Activated CD4-positive, alpha-beta T cell treated with anti-CD3 and anti-CD28 coated beads, Interleukin-2, amount 50 U/mL, for 16 hours (primary cell): ENCODE measurements around the gene SIRPA.

Source experiments
- DNase-seq: peaks from one replicate; pipeline ENCODE4 v3.0.0-alpha.2; 2020

The SIRPA gene

GRCh38 chr20:1894951-1895673 lies at the start of gene SIRPA:
SIRPA (plus strand) TSS chr20:1895407; CDS start chr20:1895448, 41 bp downstream.
- no peak for DNase-seq

- DNase-seq, result no peak
Measured at GRCh38 chr20:1845701-1846100, 49.5 kb upstream of the SIRPA start.

- DNase-seq, result no peak
Measured at GRCh38 chr20:1846341-1846740, 48.9 kb upstream of the SIRPA start.

GRCh38 chr20:1846876-1847275 lies 48.3 kb upstream of the SIRPA start:
- no peak for DNase-seq

GRCh38 chr20:1847780-1848179 lies 47.4 kb upstream of the SIRPA start:
- no peak for DNase-seq

- no peak for DNase-seq
Measured at GRCh38 chr20:1848373-1848772, 46.8 kb upstream of the SIRPA start.

GRCh38 chr20:1851396-1851795 lies 43.8 kb upstream of the SIRPA start:
- no peak for DNase-seq

- DNase-seq, result no peak
Measured at GRCh38 chr20:1853473-1853872, 41.7 kb upstream of the SIRPA start.

- no peak for DNase-seq
Measured at GRCh38 chr20:1854246-1854645, 41.0 kb upstream of the SIRPA start.

GRCh38 chr20:1855109-1855508 lies 40.1 kb upstream of the SIRPA start:
- no peak for DNase-seq

GRCh38 chr20:1855690-1856089 lies 39.5 kb upstream of the SIRPA start:
- no peak for DNase-seq

- no peak for DNase-seq
Measured at GRCh38 chr20:1856424-1856823, 38.8 kb upstream of the SIRPA start.

GRCh38 chr20:1857466-1857865 lies 37.7 kb upstream of the SIRPA start:
- DNase-seq, result no peak

- DNase-seq, result no peak
Measured at GRCh38 chr20:1858871-1859270, 36.3 kb upstream of the SIRPA start.

- no peak for DNase-seq
Measured at GRCh38 chr20:1860446-1860845, 34.8 kb upstream of the SIRPA start.

GRCh38 chr20:1861347-1861976 lies 33.7 kb upstream of the SIRPA start:
- DNase-seq, result no peak

GRCh38 chr20:1861996-1862662 lies 33.1 kb upstream of the SIRPA start:
- no peak for DNase-seq

GRCh38 chr20:1862663-1863053 lies 32.5 kb upstream of the SIRPA start:
- DNase-seq, result no peak

- DNase-seq, result no peak
Measured at GRCh38 chr20:1863296-1863695, 31.9 kb upstream of the SIRPA start.

GRCh38 chr20:1866834-1867233 lies 28.4 kb upstream of the SIRPA start:
- DNase-seq, result no peak

- no peak for DNase-seq
Measured at GRCh38 chr20:1867495-1868260, 27.5 kb upstream of the SIRPA start.

- no peak for DNase-seq
Measured at GRCh38 chr20:1868856-1869255, 26.4 kb upstream of the SIRPA start.

- no peak for DNase-seq
Measured at GRCh38 chr20:1870323-1870722, 24.9 kb upstream of the SIRPA start.
